ENCODE results near the gene CBFA2T2.
"Not testable (repeated sequence)": the region's sequence is repeated elsewhere in the genome, so short reads cannot be mapped to it uniquely, and the experiment has no call there.

Gene CBFA2T2

DNA sequence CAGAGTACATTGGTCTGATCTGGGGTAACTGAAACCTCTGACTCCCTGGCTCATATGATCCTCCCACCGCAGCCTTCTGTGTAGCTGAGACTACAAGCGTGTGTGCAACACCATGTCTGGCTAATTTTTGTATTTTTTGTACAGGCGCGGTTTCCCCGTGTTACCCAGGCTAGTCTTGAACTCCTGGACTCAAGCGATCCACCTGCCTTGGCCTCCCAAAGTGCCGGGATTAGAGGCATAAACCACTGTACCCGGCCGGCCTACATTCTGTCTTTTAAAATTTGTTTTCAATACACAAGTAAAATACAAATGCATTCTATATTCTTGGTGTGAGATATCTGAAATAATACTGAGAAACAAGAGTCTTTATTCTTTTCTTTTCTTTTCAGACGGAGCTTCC lies 1.7 kb upstream of the CBFA2T2 start:
- intact Hi-C loops (cut with DNase I; ENCODE audit: low total_unique reads), result loop anchor here (10.0 kb wide), 1 partner anchor 177 kb away; the partner anchor contains the start of genes ACTL10 and C20orf144
- peak in 1 of 2 donors; percentile 31 for DNase-seq
- no peaks in the 10 kb centered on the region for H3K36me3 ChIP-seq

DNA sequence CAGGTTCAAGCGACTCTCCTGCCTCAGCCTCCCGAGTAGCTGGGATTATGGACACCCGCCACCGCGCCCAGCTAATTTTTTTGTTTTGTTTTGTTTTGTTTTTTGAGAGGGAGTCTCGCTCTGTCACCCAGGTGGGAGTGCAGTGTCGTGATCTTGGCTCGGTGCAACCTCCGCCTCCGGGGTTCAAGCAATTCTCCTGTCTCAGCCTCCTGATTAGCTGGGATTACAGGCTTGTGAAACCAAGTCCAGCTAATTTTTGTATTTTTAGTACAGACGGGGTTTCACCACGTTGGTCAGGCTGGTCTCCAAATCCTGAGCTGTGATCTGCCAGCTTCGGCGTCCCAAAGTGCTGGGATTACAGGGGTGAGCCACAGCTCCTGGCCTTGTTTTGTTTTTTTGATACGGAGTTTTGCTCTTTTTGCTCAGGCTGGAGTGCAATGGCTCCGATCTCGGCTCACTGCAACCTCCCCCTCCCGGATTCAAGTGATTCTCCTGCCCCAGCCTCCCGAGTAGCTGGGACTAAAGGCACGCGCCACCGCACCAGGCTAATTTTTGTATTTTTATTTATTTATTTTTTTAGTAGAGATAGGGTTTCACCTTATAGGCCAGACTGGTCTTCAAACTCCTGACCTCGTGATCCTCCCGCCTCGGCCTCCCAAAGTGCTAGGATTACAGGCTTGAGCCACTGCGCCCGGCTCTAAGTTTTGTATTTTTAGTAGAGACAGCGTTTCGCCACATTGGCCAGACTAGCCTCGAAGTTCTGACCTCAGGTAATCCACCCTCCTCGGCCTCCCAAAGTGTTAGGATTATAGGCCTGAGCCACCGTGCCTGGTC lies 1.0 kb upstream of the CBFA2T2 start:
- Histone ChIP-seq H3K4me1 (peaks cover 0 to 20% (median 13%) of the 10 kb centered on the region in 4 donors), H3K27ac (peak overlapping the region; percentile 86 to 93), H3K4me3 (peak overlapping the region; percentile 79 to 88)
- H3K9me3 ChIP-seq, H3K27me3 ChIP-seq, H3K36me3 ChIP-seq: not testable (repeated sequence)
- DNase-seq, result peak in 1 of 2 donors; percentile 63
- intact Hi-C loops (cut with DNase I; ENCODE audit: low total_unique reads), result loop anchor here (10.0 kb wide), 1 partner anchor 176 kb away; the partner anchor contains the start of genes ACTL10 and C20orf144

More for the DNA sequence above, 1.7 kb upstream of the CBFA2T2 start:
- peaks cover 0 to 20% (median 13%) of the 10 kb centered on the region in 4 donors for H3K4me1 ChIP-seq
- TF ChIP-seq, protein P1, sequence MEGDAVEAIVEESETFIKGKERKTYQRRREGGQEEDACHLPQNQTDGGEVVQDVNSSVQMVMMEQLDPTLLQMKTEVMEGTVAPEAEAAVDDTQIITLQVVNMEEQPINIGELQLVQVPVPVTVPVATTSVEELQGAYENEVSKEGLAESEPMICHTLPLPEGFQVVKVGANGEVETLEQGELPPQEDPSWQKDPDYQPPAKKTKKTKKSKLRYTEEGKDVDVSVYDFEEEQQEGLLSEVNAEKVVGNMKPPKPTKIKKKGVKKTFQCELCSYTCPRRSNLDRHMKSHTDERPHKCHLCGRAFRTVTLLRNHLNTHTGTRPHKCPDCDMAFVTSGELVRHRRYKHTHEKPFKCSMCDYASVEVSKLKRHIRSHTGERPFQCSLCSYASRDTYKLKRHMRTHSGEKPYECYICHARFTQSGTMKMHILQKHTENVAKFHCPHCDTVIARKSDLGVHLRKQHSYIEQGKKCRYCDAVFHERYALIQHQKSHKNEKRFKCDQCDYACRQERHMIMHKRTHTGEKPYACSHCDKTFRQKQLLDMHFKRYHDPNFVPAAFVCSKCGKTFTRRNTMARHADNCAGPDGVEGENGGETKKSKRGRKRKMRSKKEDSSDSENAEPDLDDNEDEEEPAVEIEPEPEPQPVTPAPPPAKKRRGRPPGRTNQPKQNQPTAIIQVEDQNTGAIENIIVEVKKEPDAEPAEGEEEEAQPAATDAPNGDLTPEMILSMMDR (IDR thresholded peaks at IDR 0.05), result no peak
- H3K27me3 ChIP-seq, result no peaks in the 10 kb centered on the region
- H3K27ac ChIP-seq, result peak overlapping the region in 1 of 2 donors; percentile 86
- H3K9me3 ChIP-seq, result no peaks in the 10 kb centered on the region
- no peak overlapping the region for H3K4me3 ChIP-seq

DNA sequence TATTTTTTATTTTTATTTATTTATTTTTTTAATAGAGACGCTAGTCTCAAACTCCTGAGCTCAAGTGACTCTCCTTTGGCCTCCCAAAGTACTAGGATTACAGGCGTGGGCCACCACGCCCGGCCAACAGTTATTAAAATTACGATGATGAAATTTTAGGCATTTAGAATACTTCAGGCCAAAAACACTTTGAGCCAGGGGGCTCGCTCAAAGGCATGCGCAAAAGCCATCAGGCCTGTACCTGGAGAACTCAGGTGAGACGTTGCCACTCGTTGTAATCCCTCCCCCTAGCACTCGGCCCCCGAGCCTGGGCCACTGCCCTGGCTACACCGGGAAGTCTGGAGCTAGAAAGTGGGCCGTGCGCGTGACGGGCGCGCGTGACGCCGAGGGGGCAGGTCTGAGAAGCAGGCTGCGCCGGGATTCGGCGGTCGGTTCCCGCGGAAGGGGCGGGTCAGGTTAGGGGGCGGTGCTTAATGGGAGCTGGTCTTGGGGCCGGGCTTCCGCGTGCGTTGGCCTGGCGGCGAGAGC lies 337 bp upstream of the CBFA2T2 start:
- H3K9me3 ChIP-seq, result no peaks in the 10 kb centered on the region
- H3K27me3 ChIP-seq, result no peaks in the 10 kb centered on the region
- TF ChIP-seq, protein P1 (IDR thresholded peaks at IDR 0.05), result no peak
- peak overlapping the region; percentile 86 to 93 for H3K27ac ChIP-seq
- peak; percentile 99 to 100 for DNase-seq
- H3K4me1 ChIP-seq, result peaks cover 0 to 20% (median 13%) of the 10 kb centered on the region in 4 donors
- peak overlapping the region; percentile 79 to 88 for H3K4me3 ChIP-seq
- no peaks in the 10 kb centered on the region for H3K36me3 ChIP-seq
- intact Hi-C loops (cut with DNase I; ENCODE audit: low total_unique reads), result loop anchor here (10.0 kb wide), 1 partner anchor 175 kb away; the partner anchor contains the start of genes ACTL10 and C20orf144

DNA sequence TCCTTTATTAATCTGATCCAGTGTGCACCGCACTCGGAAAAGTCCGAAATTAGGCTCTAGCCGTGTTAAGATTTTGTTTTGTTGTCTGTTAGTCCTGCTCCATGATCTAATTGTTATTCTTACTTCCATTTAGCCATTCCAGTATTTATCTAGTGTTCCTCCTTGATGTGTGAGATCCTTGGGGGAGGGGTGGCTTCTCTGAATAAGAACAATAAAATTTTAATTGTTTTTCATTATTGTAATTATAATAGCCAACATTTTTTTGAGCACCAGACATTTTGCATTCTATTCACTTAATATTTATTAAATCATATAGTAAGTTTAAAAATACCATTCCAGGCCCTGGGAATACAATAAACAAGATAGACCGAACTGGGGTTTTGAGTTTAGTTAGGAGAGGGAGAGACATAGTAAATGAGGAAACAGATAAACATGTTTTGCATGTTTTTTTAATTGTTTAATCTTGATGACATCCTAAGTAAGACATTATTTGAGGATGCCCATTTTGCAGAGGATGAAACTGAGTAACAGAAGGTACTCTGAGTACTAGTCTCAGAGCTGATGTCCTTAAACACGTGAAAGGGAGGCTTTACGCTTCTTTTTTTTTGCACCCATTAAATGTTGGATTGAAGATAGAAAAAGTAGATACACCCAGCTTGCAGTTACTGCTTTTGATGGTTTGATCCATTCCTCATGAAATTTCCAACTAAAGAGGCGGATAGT lies 1.2 kb downstream of the CBFA2T2 start:
- intact Hi-C loops (cut with DNase I; ENCODE audit: low total_unique reads), result no loop called here
- TF ChIP-seq, protein P1 (IDR thresholded peaks at IDR 0.05), result no peak
- Histone ChIP-seq H3K9me3 (no peaks in the 10 kb centered on the region), H3K27me3 (no peaks in the 10 kb centered on the region), H3K36me3 (no peaks in the 10 kb centered on the region), H3K4me1 (peaks cover 0 to 20% (median 13%) of the 10 kb centered on the region in 4 donors), H3K27ac (peak overlapping the region; percentile 93), H3K4me3 (peak overlapping the region; percentile 79 to 88)
- DNase-seq, result no peak

DNA sequence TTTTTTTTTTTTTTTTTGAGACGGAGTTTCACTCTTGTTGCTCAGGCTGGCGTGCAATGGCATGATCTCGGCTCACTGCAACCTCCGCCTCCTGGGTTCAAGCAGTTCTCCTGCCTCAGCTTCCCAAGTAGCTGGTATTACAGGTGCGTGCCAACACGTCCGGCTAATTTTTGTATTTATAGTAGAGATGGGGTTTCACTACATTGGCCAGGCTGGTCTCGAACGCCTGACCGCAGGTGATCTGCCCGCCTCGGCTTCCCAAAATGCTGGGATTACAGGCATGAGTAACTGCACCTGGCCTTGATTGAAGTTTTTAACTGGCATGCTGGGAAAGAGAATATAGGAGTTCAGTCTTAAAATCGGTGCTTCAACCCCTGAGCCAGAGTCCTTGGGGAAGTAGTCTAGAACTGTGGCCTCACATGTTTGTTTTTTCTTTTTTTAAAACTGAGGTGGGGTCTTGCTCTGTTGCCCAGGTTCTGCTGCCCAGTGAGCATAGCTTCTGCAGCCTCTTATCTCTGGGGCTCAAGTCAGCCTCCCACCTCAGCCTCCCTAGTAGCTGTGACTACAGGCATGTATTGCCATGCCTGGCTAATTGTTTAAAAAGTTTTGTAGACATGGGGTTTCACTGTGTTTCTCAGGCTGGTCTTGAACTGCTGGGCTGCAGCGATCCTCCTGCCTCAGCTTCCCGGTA lies 3.3 kb downstream of the CBFA2T2 start:
- Histone ChIP-seq H3K27me3 (no peaks in the 10 kb centered on the region), H3K4me3 (no peak overlapping the region), H3K36me3 (no peaks in the 10 kb centered on the region), H3K9me3 (no peaks in the 10 kb centered on the region), H3K27ac (no peak overlapping the region), H3K4me1 (peaks cover 0 to 21% (median 15%) of the 10 kb centered on the region in 4 donors)
- intact Hi-C loops (cut with DNase I; ENCODE audit: low total_unique reads), result no loop called here
- TF ChIP-seq, protein P1 (IDR thresholded peaks at IDR 0.05), result no peak
- peak in 1 of 2 donors; percentile 51 for DNase-seq

DNA sequence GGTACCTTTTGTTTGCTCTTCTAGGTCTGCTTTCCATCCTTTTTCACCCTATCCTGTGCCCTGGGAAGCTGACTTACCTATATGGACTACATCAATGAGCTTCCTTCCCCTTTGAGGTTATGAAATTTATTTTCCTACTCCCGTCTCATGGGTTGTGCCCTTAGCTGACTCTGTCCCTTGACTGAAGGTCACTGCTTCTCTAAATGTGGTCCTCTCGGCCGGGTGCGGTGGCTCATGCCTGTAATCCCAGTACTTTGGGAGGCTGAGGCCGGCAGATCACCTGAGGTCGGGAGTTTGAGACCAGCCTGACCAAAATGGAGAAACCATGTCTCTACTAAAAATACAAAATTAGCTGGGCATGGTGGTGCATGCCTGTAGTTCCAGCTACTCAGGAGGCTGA lies 6.9 kb downstream of the CBFA2T2 start:
- peaks cover 0 to 22% (median 4%) of the 10 kb centered on the region in 4 donors for H3K4me1 ChIP-seq

More for the DNA sequence above, 6.9 kb downstream of the CBFA2T2 start:
- H3K27me3 ChIP-seq; H3K27ac ChIP-seq; intact Hi-C loops (cut with DNase I; ENCODE audit: low total_unique reads); H3K4me3 ChIP-seq; H3K36me3 ChIP-seq; H3K9me3 ChIP-seq: not testable (repeated sequence)
- DNase-seq, result peak in 1 of 2 donors; percentile 31

All from tibial artery (tissue), 4 donors.